Suprapubic skin (tissue), 4 donors: ENCODE measurements around the gene TKT. TPM values are rescaled to one million over a fixed set of nuclear protein-coding genes. Genes with fewer than 3 reads are reported as not detected.

ENCODE experiments used
- DNase-seq, 2 donors: peaks; one replicate each; pipeline ENCODE4 v3.0.0-alpha.2; 2019; ENCODE audit warnings: low spot score in 2 of 2
- H3K27ac ChIP-seq: fragments of 200-600 bp; sonication (generic); one replicate; pipeline ENCODE4 v1.5.1; 2019
- H3K27me3 ChIP-seq: fragments of 200-600 bp; sonication (generic); one replicate; pipeline ENCODE4 v1.5.1; 2019
- H3K36me3 ChIP-seq: fragments of 200-600 bp; sonication (generic); one replicate; pipeline ENCODE4 v1.5.1; 2019
- H3K4me1 ChIP-seq: fragments of 200-600 bp; sonication (generic); one replicate; pipeline ENCODE4 v1.5.1; 2019
- H3K4me3 ChIP-seq: fragments of 200-600 bp; sonication (generic); one replicate; pipeline ENCODE4 v1.5.1; 2019; ENCODE audit warnings: mild to moderate bottlenecking
- H3K9me3 ChIP-seq: fragments of 200-600 bp; sonication (generic); one replicate; pipeline ENCODE4 v1.5.1; 2019
- CTCF ChIP-seq, 2 donors: fragments of 200-600 bp in 1 of 2; fragments of 450-650 bp in 1 of 2; sonication (generic) in 1 of 2; IDR thresholded peaks; one replicate each; pipeline ENCODE4 v1.5.1; 2016 to 2019; ENCODE audit warnings: antibody characterized with exemption in 2 of 2, mild to moderate bottlenecking in 1 of 2, moderate library complexity in 1 of 2
- EP300 ChIP-seq: sonication (generic); formaldehyde crosslinking; IDR thresholded peaks from one replicate; pipeline ENCODE4 v1.6.1; 2017; ENCODE audit warnings: antibody characterized with exemption
- POLR2A ChIP-seq, 2 donors: fragments of 450-650 bp; IDR thresholded peaks; one replicate each; pipeline ENCODE4 v1.6.1; 2017; ENCODE audit warnings: antibody characterized with exemption in 2 of 2, mild to moderate bottlenecking in 2 of 2, moderate library complexity in 2 of 2
- POLR2AphosphoS5 ChIP-seq, 3 donors: sonication (generic); formaldehyde crosslinking; IDR thresholded peaks; one replicate each; pipeline ENCODE4 v1.6.1; 2017; ENCODE audit warnings: antibody characterized with exemption in 3 of 3
- WGBS: methylation state at CpG from one replicate; pipeline ENCODE4 v1.1.5; 2018; 5-methylcytosine and 5-hydroxymethylcytosine counted together
- total RNA-seq, 4 donors: library from RNA; depleted of rRNA; stranded (reverse); fragments of >200 nt; gene quantifications; one replicate each; pipeline ENCODE4 v1.1.0, GENCODE V29; 2016

TKT gene
- total RNA-seq, 4 donors from 2014 or later = 107 to 194 (median 155) TPM

GRCh38 chr3:53238886-53239285 is 16.9 kb downstream of the TKT start:
- Histone ChIP-seq H3K4me1 (peaks cover 38% of the 10 kb centered on the region), H3K27ac (no peak overlapping the region), H3K36me3 (peaks cover 79% of the 10 kb centered on the region), H3K9me3 (no peaks in the 10 kb centered on the region), H3K27me3 (no peaks in the 10 kb centered on the region), H3K4me3 (no peak overlapping the region)
- TF ChIP-seq CTCF (IDR thresholded peaks at IDR 0.05) = no peak
- TF ChIP-seq EP300 = no peak
- TF ChIP-seq POLR2A (IDR thresholded peaks at IDR 0.05) = no peak
- TF ChIP-seq POLR2AphosphoS5 (IDR thresholded peaks at IDR 0.05) = no peak
- WGBS = 85% methylated on average over 4 of the region's 4 CpGs
- no peak for DNase-seq

GRCh38 chr3:53238051-53238850 is 17.6 kb downstream of the TKT start:
- Histone ChIP-seq H3K4me1 (peaks cover 32% of the 10 kb centered on the region), H3K36me3 (peaks cover 86% of the 10 kb centered on the region), H3K27me3 (no peaks in the 10 kb centered on the region), H3K4me3 (no peak overlapping the region), H3K9me3 (no peaks in the 10 kb centered on the region), H3K27ac (no peak overlapping the region)
- whole genome bisulfite sequencing = 94% methylated on average over 2 of the region's 6 CpGs
- TF ChIP-seq CTCF (IDR thresholded peaks at IDR 0.05) (no peak), POLR2A (IDR thresholded peaks at IDR 0.05) (no peak), POLR2AphosphoS5 (IDR thresholded peaks at IDR 0.05) (no peak), EP300 (no peak)
- no peak for DNase-seq

- TF ChIP-seq POLR2A (IDR thresholded peaks at IDR 0.05) (no peak), POLR2AphosphoS5 (IDR thresholded peaks at IDR 0.05) (no peak), CTCF (IDR thresholded peaks at IDR 0.05) (no peak), EP300 (no peak)
- Histone ChIP-seq H3K36me3 (peaks cover 94% of the 10 kb centered on the region), H3K4me1 (peaks cover 23% of the 10 kb centered on the region), H3K27me3 (no peaks in the 10 kb centered on the region), H3K9me3 (no peaks in the 10 kb centered on the region), H3K4me3 (no peak overlapping the region), H3K27ac (no peak overlapping the region)
- WGBS = 75% methylated on average over 6 of the region's 9 CpGs
- DNase-seq = no peak
These were observed 19.5 kb downstream of the TKT start for GRCh38 chr3:53236112-53236841.

- H3K27ac ChIP-seq = no peak overlapping the region
These were observed 20.3 kb downstream of the TKT start for GRCh38 chr3:53235545-53235944.

More at GRCh38 chr3:53235545-53235944, 20.3 kb downstream of the TKT start:
- Histone ChIP-seq H3K4me3 (no peak overlapping the region), H3K9me3 (no peaks in the 10 kb centered on the region), H3K36me3 (peaks cover 94% of the 10 kb centered on the region), H3K4me1 (peaks cover 23% of the 10 kb centered on the region), H3K27me3 (no peaks in the 10 kb centered on the region)
- DNase-seq = no peak
- WGBS = 69% methylated on average over 6 of the region's 6 CpGs
- TF ChIP-seq CTCF (IDR thresholded peaks at IDR 0.05) (no peak), POLR2A (IDR thresholded peaks at IDR 0.05) (no peak), EP300 (no peak), POLR2AphosphoS5 (IDR thresholded peaks at IDR 0.05) (no peak)
